Nasal cavity respiratory epithelium epithelial cell of viscerocranial mucosa (primary cell): ENCODE results near the gene CD300LD. TPM values are rescaled to one million over a fixed set of nuclear protein-coding genes. Genes with fewer than 3 reads are reported as not detected.

Experiments used
- total RNA-seq: library from RNA; depleted of rRNA; stranded (reverse); fragments of >200 nt; gene quantifications from 2 replicates; pipeline ENCODE4 v1.2.3, GENCODE V29; 2014

Gene CD300LD
- total RNA-seq = not detected in 2 replicates

DNA sequence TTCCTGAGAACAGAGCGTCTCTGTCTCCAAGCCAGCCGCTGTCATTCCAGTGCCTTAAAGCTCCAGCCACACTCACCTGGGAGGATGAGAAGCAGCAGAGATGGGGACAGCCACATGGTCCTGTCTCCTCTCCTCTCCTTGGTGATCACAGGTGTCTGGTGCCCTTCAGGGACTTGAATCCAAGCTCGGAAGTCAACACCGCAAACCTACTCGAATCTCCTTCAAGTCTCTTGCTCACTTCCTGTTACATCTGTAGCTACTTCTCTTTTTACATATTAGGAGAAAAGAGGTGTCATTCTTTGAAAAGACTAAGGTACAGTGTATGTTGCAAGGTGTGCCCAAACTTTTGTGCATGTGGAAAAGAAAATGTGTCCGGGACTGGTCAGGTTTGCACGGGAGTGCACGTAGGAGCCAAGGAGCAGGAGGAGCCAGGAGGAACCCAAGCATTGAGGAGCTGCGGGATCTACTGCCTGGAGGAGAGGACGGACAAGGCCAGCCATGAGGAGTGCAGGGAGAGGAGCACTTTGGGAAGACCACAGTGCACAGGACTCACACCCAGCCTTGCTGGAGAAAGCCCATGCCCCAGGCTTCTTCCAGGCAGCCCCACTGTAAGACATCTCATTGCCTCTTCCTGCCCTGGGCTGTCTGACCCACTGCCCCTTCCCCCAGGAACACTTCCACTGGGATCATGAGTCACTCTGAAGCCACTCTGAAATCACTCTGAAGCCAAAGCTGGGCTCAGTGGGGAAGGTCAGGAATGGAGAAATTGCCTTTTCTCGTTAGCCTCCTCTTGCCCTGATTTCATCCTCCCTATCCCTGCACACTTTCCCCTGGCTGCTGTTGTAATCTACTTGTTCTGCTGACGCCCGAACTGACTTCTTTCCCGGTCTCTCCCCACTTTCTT lies at the start of gene CD300LD:
Gene CD300LD (minus strand): TSS at position 197 of the 904 bp plus-strand sequence. CDS start 81 bp downstream, at position 116.

DNA sequence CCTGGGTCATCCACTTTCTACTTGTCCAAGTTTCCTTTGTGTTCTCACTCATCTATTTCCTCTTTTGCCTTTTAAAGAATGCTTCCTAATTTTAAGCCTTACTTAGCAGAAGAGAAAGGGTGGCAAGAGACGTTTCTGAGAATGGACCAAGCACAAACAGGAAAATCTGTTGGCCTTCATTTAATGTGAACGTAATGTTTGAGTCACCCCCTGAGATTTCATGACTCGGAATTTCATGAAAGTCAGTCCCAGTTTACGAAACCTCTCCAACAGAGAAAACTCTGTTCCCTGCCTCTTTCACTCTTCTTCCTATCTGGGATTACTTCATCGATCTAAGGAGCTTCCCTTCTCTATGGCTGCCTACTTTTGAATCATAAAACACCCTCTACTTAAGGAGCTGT lies 31.6 kb upstream of the CD300LD start, which contains the start of gene CD300E:
Gene CD300E (minus strand): TSS at position 46 of the 401 bp plus-strand sequence. CDS start 117 bp downstream, outside the sequence.

DNA sequence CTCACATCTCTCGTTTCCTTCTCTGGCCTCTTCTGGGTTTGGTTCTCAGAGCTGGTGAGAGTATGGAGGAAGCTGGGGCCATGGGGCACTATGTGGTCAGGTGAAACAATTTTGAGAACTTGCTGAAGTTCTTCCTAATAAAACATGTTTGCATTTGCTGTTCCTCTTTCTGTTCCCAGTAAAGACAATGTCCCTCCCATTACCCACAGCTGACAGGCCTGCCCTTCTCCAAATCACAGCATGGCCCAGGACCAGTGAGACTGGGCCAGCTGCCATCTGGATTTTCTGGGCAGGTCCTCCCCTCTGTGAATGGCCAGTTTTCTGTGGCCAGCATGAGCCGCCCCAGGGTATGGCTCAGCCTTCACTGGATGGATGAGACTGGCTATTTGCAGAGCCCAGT lies 24.7 kb downstream of the CD300LD start, which contains the start of gene CD300H:
Gene CD300H (minus strand): TSS at position 113 of the 400 bp plus-strand sequence.

GRCh38 chr17:74545843-74546230 lies 46.2 kb downstream of the CD300LD start, which contains the start of gene CD300C:
TSS of gene CD300C (minus strand) at chr17:74546115. CDS start at chr17:74545782, 333 bp downstream.

GRCh38 chr17:74531231-74531761 lies 60.8 kb downstream of the CD300LD start, which contains the start of gene CD300LB:
TSS of gene CD300LB (minus strand) at chr17:74531475. CDS start at chr17:74531350, 125 bp downstream.

Other genes starting within 250 kb of the CD300LD start
- gene BTBD17, start 230.4 kb downstream of the CD300LD start, total RNA-seq = not detected in 2 replicates
- gene GPR142, start 224.8 kb downstream of the CD300LD start, total RNA-seq = not detected in 2 replicates
- 7.2 and 80.2 TPM in 2 replicates for gene GPRC5C, start 160.2 kb downstream of the CD300LD start, total RNA-seq
- gene CD300A, start 125.6 kb downstream of the CD300LD start, total RNA-seq = 0.07 TPM in 1 of 2 replicates, not detected in the other
- not detected in 2 replicates for gene CD300LB, start 60.8 kb downstream of the CD300LD start, total RNA-seq
- gene CD300C, start 46.2 kb downstream of the CD300LD start, total RNA-seq = not detected in 2 replicates
- not detected in 2 replicates for gene CD300H, start 24.8 kb downstream of the CD300LD start, total RNA-seq
- gene CD300E, start 31.5 kb upstream of the CD300LD start, total RNA-seq = not detected in 2 replicates
- gene CD300LF, start 120.6 kb upstream of the CD300LD start, total RNA-seq = not detected in 2 replicates
- gene RAB37, start 145.0 kb upstream of the CD300LD start, total RNA-seq = 0.28 TPM in 1 of 2 replicates, not detected in the other
- 34.5 and 208 TPM in 2 replicates for gene NHERF1, start 156.3 kb upstream of the CD300LD start, total RNA-seq
- 30.1 and 33.3 TPM in 2 replicates for gene NAT9, start 184.1 kb upstream of the CD300LD start, total RNA-seq